HG03066 (cell line): Measurements from ENCODE around the gene BCL7B.
"Not testable (repeated sequence)": the region's sequence is repeated elsewhere in the genome, so short reads cannot be mapped to it uniquely, and the experiment has no call there.

Source experiments
- ATAC-seq: cut with Tn5 transposase; IDR thresholded peaks from one replicate; pipeline ENCODE4 v1.9.1; 2021; ENCODE audit warnings: low read depth; ENCODE audit not compliant: unreplicated experiment

Gene BCL7B

GRCh38 chr7:73573276-73573675, 15.8 kb upstream of the BCL7B start:
- ATAC-seq, result no peak

GRCh38 chr7:73572767-73573186, 15.3 kb upstream of the BCL7B start:
- ATAC-seq, result no peak

GRCh38 chr7:73570977-73571376, 13.5 kb upstream of the BCL7B start:
- no peak for ATAC-seq

- ATAC-seq, result no peak
These were observed 13.0 kb upstream of the BCL7B start for GRCh38 chr7:73570521-73570920.

GRCh38 chr7:73569042-73569608, 11.6 kb upstream of the BCL7B start:
- no peak for ATAC-seq

- ATAC-seq, result no peak
These were observed 10.6 kb upstream of the BCL7B start for GRCh38 chr7:73567846-73568685.

- no peak for ATAC-seq
These were observed 9.7 kb upstream of the BCL7B start for GRCh38 chr7:73567140-73567539.

- not testable (repeated sequence) for ATAC-seq
These were observed 8.9 kb upstream of the BCL7B start for GRCh38 chr7:73566431-73566830.

GRCh38 chr7:73565675-73566340, 8.3 kb upstream of the BCL7B start:
- ATAC-seq, result no peak

- ATAC-seq, result no peak
These were observed 2.8 kb upstream of the BCL7B start for GRCh38 chr7:73560109-73560835.

GRCh38 chr7:73557108-73557396, 438 bp downstream of the BCL7B start:
- ATAC-seq, result peak; percentile 85

GRCh38 chr7:73556208-73557107, 1.0 kb downstream of the BCL7B start:
- no peak for ATAC-seq

GRCh38 chr7:73555411-73555982, 2.0 kb downstream of the BCL7B start:
- no peak for ATAC-seq

- ATAC-seq, result not testable (repeated sequence)
These were observed 7.4 kb downstream of the BCL7B start for GRCh38 chr7:73550093-73550492.

- no peak for ATAC-seq
These were observed 8.3 kb downstream of the BCL7B start for GRCh38 chr7:73549176-73549575.

- no peak for ATAC-seq
These were observed 9.6 kb downstream of the BCL7B start for GRCh38 chr7:73547841-73548240.

GRCh38 chr7:73544678-73545077, 12.8 kb downstream of the BCL7B start:
- ATAC-seq, result no peak

GRCh38 chr7:73541722-73542121, 15.8 kb downstream of the BCL7B start:
- ATAC-seq, result no peak

- ATAC-seq, result no peak
These were observed 17.8 kb downstream of the BCL7B start for GRCh38 chr7:73539709-73540108.

GRCh38 chr7:73538510-73538909, 19.0 kb downstream of the BCL7B start:
- ATAC-seq, result not testable (repeated sequence)
